Ovary (tissue), 3 donors: ENCODE measurements around the gene CHD9.

Source experiments
- POLR2A ChIP-seq: fragments of 450-650 bp; IDR thresholded peaks from one replicate; pipeline ENCODE4 v1.6.1; 2017; ENCODE audit warnings: antibody characterized with exemption, mild to moderate bottlenecking, moderate library complexity
- TF ChIP-seq, protein P1 (sequence below), 3 donors: fragments of 450-650 bp in 2 of 3; fragments of 200-600 bp in 1 of 3; IDR thresholded peaks; one replicate each; pipeline versions ENCODE4 v1.5.1 to v1.8.0; 2016 to 2022; ENCODE audit warnings: antibody characterized with exemption in 3 of 3, mild to moderate bottlenecking in 1 of 3
- donor health status: DM: no; HTN: no; CAD: no.

DNA sequence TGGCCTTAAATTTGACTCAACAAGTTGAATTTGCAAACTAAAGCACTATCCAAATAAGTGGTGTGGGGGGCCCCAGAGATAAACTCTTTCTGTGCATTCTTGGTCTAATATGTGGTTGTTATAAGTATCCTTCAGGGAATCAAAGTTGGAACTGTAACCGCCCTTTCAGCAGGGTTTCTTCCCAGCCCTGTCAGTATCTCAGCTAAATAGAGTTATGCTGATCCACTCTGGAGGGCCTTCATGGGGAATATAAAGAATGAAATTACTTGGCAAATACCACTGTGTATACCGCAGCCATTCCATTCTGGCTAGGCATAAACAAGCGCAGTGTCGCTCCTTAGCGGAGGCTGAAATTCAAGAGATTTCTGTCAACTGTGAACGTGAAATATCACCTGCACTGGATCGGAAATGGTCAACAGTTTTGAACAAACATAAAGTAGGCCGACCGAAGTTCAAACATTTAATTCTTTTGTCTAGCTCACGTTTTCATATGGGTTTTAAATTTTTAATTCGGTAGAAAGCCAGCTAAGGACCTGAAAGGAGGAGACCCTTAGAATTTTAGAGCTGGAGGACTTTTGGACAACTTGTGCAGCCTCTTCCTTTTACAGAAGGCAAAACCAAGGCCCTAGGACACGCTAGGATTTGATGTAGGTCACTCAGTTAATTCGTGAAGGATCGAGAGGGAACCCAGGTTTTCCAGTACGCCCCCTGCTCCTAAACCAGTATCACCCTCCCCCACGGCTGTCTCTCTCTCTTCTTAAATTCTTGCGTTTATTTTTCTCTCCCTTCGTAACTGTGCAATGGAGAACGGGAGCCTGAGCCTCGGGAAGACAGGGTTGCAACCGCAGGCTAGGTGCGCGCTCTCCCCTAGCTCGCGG lies 74.7 kb downstream of the CHD9 start:
- TF ChIP-seq, protein P1, sequence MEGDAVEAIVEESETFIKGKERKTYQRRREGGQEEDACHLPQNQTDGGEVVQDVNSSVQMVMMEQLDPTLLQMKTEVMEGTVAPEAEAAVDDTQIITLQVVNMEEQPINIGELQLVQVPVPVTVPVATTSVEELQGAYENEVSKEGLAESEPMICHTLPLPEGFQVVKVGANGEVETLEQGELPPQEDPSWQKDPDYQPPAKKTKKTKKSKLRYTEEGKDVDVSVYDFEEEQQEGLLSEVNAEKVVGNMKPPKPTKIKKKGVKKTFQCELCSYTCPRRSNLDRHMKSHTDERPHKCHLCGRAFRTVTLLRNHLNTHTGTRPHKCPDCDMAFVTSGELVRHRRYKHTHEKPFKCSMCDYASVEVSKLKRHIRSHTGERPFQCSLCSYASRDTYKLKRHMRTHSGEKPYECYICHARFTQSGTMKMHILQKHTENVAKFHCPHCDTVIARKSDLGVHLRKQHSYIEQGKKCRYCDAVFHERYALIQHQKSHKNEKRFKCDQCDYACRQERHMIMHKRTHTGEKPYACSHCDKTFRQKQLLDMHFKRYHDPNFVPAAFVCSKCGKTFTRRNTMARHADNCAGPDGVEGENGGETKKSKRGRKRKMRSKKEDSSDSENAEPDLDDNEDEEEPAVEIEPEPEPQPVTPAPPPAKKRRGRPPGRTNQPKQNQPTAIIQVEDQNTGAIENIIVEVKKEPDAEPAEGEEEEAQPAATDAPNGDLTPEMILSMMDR (IDR thresholded peaks at IDR 0.05) = no peak
- no peak for TF ChIP-seq POLR2A
